ENCODE results near the gene PERM1.

GRCh38 chr1:970242-970972 lies 11.5 kb downstream of the PERM1 start:
- TF ChIP-seq CTCF (IDR thresholded peaks at IDR 0.05) (no peak), POLR2AphosphoS5 (IDR thresholded peaks at IDR 0.05) (no peak), POLR2A (IDR thresholded peaks at IDR 0.05) (no peak), EP300 (IDR thresholded peaks at IDR 0.05) (no peak)
